Measurements from ENCODE around the gene MACROD2.
A peak's percentile ranks its signal among the peaks of the same experiment; 100 is the strongest.

MACROD2 gene

DNA sequence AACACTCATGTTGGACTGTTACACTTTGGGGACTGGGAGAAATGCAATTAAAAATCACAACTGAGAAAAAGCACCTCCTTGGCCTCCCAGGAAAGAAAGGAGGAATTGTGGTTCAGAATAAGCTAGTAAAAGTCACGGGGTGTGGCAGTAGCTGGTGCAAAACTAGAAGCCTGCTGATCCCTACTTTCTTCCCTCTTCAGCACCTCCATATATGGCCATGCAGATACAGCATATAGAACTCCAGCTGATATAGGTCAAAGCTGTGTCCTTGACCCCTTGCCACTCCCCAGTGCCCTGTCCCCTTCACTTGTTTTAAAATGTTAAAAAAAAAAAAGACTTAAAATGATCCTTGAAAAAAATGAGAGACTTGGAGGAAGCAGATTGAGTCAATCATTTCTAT is 347.6 kb downstream of the MACROD2 start:
- DNase-seq, result no peak

DNA sequence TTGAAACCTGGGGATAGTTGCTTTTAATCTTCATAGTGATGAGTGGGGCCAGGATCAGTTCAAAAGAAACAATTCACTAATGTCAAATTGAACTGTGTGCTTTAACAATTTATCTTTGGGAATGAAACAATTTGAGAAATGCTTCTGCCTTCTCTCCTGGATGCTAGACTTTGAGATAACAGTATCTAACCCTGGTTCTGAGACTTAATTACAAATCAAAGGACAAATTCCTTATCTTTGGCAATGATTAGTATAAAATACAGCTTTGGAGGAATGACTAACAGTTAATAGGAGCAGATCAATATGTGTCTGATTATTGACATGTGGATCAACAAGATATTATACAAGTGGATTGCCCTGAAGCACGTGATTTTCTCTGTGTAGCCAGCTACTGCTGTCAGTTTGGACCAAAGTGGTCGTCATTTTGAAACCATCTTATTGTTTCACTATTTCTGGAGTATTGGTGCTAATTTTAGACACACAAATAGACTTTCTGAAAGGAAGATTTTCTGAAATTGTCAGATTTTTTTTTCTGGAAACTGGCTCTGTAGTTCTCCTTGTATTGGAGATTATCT is 348.3 kb downstream of the MACROD2 start:
- DNase-seq, result no peak

DNA sequence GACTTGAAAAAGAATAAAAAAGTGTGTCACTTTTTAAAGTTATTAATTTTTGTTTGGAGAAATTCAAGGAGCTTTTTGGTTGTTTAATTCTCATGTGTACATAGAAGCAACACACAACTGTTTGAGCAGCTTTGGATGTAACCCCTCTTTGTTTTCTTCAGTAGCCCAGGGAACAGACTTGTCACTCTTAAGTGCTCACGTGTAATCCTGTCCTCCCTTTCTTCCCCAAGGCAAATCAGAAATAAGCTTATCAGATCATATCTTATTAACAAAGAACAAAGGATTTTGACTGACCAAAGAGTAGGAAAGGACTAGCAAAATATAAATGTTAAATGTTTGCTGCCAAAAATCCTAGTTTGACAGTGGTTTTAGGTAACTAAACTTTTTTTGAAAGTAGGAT is 349.4 kb downstream of the MACROD2 start:
- no peak for DNase-seq

DNA sequence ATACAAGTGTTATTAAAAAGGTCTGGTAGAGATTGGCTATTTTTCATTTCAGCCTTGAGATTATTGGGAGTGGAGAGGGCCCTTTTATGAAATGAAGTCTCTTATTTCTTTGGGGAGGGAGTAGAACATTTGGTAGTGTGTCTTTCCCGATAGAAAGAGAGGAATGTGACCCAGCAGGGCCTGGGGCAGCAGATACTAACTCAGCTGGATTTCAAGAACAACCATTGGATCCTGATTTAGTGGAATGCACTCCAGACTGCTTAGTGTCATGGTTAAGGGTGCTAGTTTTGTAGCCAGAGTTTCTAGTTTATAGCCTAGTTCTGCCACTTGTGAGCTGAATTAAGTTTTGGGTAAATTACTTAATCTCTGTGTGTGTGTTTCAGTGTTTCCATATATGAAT is 360.5 kb downstream of the MACROD2 start:
- DNase-seq, result no peak

DNA sequence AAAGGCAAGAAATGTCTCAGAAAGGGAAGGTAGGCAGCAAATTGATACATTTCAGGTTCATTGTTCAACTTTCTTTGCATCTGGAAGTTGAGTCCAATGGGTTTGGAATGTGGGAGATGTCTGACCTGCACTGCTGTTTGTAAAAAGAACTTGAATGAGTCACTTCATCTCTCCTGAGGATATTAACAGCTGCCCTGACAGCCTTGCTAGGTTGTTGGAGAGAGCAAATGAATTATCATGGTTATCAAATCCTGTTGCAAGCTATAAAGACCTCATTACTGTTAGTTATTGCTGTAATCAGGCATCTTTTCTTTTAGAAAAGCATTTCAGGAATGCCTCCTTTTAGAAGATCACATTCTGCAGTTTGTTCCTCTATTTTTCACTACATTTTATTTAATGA is 365.1 kb downstream of the MACROD2 start:
- DNase-seq, result no peak

DNA sequence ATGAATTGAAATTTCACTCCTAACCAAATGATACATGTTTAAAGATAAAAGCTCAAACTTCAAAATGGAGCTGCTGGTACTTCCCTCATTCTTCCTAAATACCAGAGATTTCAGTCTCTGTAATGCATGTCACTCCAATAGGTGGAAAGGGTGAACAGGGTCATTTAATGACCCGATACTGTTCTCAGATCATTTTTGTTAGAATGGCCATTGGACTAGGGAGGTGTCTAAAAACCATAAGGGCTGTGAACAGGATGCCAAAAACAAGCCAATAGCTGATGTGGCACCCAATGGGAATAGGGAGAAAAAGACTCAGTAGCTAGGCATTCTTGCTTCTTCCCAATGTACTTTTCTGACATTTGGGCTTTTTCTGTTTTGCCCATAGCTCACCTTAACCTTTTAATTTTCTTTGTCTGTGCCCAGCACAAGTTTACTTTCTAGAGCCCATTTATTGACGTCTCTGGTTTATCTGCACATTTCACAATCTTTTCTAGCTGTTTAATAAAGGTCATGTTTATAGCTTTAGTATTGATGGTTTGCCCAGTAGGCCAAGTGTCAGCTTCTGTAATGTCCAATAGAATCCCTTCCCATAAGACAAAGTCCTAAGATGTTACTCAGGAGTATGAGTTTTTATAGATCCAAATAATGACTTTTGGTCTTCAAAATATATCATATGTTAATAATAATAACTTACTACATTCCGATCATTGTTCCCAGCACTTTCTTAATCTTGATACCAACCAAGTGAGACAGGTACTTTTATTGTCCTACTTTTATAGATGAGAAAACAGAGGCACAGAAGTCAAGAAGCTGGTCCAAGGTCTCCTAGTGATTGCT is 366.4 kb downstream of the MACROD2 start:
- DNase-seq, result no peak

DNA sequence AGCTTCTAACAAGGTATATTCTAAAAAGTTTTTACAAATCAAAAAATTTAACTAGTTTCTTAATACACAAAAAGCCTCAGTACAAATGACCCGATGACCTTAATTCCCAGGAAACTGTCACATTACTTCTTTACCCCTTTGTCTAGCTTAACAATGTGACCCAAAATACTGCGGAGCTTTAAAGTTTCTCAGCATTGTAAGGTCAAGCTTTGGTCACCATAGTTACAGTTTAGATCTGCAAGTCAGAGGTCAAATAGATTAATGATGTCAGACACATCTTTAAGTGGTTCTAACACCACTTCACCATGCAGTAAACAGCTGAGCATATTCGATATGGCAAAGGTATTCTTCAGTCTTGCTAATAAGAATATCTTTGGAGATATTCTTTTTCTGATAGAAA is 378.9 kb downstream of the MACROD2 start:
- no peak for DNase-seq

DNA sequence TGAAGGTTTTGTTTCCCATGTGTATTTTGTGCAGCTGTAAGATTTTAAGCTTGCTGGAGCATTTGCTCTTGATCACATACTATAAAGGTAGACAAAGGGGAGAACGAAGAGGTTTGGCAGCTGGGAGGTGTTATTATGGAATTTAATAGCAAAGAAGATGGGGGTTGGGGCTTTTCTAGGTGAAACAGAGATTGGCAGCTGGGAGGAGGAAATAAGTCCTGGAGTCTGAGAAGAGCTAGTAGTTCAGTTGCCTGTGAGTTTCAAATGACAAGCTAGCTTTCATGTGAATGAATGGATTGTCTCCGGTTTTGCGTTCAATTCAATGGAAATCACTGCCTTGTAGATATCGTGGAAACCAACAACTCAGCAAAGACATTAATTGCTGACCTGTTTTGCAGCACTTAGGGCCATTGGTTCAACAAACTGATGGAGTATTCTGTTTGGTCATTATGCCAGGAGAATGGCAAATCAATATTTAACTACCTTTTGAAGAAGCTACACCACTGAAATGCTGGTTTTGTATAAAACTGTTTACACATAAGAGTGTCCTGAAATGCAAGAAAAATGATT is 380.2 kb downstream of the MACROD2 start:
- no peak for DNase-seq

DNA sequence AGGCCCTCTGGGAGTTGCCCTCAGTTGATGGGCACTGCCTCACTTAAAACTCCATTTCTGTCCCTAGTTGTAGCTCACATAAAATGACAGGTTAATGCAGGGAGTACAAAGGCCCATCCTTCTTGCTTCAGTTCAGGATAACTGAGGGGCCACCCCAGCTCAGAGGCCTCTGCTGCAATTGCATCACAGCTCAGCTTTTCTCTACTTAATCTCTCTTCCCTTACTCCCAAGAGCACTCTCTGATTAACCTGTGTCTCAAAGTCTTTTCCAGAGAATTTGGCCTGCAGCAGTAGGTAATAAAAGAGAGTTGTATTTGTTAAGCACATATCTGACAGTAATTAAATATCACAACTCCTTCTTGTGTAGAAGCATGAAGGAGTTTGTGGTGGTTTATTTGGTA is 383.0 kb downstream of the MACROD2 start:
- DNase-seq, result no peak

DNA sequence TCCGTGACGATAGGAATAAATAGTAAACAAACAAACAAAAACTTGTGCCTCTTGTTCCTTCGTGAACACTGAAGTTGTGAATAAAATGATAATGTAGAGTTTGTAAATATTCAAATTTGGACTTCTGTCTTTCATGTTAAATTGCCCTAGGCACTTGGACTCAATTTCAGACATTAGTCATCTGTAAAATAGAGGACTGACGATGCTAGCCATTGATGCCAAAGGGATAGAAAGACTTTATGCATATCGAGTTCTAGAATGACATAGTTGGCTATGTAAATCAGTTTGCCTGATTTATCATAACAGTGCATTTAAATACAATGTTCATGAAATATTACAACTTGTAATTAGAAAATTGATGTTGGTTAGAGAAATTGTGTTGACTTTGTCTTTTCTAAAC is 388.0 kb downstream of the MACROD2 start:
- DNase-seq, result no peak

DNA sequence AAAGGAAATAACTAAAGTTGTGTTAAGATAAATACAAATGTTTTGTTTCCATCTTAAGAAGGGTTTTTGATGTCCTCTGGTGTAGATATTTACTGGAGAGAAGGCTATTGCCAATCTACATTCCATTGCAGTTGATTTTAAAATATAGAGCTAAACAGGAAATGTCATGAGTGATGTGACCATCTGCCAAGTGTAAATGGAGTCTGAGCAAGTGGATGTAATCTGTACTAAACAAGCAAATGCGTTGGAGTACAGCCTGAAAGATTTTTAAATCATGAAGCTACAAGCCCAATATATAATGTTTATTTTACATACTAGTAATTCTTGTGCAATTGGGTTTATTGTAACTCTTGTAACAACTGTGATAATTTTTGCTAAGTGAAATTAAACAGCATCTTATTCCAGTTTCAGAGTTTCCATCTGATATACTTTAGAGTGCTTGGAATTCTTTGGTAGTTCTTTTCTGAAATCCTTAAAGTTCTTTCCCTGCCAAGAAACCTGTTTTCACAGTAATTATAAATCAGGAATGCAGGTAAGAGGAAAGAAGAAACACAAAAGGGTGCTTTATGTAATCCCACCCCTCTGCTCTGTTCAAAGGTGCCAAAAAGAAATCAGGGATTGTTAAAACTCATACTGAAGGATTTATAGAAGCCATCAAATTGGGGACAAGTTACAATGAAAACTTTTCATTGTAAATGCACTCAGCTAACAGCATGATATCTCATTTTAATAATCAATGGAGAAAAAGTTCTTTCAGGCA is 389.3 kb downstream of the MACROD2 start:
- DNase-seq, result no peak

DNA sequence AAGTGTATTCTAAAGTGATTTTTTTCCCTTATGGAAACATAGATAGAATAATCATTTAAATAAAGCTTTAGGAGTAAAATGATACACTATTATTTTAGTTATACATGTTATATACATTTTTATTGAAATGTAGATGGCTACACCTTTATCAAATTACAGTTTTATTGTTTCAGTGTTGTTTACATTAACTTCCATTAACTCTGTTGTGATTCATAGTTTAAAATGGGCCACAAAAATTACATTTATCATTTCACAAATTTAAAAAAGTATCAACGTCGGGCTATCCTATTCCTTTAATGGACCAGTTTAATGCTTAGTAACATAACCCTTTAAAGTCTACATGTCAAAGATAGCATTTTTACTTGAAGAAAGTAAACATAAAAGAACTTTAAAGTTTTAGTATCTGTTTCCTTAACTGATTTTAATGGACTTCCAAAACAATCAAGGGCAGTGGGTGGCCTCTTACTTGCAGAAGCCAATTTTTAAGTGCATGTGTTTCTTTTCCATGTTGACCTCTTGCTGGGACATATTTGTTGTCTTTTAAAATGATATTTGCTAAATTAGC is 389.9 kb downstream of the MACROD2 start:
- DNase-seq, result no peak

DNA sequence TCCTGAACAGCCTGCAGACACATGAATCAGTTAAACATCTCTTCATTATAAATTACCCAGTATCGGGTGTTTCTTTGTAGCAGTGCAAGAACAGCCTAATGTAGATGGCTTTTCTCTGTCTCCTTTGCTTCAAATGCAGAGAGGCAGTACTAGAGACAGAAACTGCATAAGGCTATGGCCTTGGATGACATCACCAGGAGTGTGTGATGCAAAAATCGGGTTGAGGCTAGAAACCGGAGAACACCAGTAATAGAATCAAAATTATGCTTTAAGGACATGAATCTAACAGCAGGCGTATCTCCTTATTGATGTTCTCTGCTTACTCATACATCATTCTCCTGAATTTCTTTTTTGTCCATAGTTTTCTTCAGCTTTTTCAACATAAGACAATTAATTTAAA is 391.4 kb downstream of the MACROD2 start:
- no peak for DNase-seq

DNA sequence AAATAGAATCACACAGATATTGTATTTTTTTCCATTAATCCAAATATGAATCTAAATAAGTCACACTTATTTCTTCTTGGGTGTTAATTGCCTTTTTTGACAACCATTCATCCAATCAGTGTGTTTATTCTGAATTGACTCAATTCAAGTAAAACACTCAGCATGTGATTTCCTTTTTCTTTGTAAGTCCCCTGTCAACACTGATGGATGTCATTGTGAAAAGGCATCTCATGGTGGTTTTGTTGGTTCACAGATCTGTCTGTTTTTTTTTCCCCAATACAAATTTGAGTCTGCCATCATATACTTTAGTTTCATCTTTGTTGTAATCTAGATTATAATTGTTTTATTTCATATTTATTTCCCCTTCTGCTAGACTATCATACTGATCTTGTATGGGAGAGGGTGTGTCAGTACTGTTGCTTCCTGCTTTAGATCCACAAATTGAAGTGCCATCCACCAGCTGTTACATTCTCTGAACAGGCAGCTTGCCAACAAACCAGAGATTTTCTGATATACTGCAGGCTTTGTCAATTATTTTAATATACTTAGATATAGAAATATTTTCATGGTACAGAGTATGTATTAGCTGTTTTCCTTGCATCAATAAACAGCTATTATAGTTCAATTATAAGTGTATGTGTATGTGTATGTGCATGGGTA is 406.3 kb downstream of the MACROD2 start:
- peak; percentile 47 for DNase-seq

DNA sequence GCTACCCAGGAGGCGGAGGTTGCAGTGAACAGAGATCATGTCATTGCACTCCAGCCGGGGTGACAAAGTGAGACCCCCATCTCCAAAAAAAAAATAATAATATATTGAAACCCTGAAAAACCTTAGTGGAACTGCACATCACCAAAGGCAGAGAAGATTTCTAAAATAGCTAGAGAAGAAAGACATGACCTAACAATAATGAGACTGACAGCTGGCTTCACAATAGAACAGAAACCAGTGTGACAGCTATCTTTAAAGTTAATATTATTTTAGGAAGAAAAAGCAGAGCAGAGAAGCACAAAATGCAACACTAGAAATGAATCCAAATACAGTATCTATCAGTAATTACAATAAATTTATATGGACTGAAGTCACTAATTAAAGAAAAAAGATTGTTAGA is 409.2 kb downstream of the MACROD2 start:
- DNase-seq, result no peak

DNA sequence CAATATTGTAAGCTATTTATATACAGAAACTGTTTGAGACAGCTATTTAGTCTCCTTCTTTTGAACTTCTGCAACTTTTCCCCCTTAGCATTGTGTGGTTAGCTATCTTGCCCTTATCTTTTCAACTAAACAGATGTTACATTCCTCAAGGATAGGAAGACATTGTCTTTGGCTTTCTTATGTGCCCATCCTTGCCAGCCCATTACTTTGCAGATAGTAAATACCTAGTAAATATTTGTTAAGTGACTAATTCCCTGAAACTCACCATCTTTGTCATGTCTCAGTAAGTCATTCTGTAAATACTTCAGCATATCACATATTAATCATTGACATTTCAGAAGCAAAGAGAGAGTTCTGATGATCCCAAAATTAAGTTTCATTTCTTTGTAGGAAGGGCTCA is 411.2 kb downstream of the MACROD2 start:
- DNase-seq, result no peak

DNA sequence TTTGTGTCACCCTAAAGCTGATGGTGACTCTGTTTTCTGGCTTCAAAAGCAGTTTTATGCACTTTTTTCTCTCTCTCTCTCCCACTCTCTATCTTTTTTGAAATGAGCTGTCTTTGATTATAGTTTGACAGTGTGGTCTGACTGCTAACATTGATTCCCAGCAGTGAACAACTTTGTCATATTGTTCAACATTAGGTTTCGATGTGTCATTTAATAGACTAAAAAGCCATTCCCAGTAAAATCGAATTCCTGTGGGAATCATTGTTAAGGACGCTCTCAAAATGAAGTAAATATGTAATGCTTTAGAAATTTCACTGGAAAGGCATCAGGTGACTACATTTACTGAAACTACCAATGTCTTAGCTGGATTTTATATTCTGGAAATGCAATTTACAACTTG is 412.0 kb downstream of the MACROD2 start:
- no peak for DNase-seq

DNA sequence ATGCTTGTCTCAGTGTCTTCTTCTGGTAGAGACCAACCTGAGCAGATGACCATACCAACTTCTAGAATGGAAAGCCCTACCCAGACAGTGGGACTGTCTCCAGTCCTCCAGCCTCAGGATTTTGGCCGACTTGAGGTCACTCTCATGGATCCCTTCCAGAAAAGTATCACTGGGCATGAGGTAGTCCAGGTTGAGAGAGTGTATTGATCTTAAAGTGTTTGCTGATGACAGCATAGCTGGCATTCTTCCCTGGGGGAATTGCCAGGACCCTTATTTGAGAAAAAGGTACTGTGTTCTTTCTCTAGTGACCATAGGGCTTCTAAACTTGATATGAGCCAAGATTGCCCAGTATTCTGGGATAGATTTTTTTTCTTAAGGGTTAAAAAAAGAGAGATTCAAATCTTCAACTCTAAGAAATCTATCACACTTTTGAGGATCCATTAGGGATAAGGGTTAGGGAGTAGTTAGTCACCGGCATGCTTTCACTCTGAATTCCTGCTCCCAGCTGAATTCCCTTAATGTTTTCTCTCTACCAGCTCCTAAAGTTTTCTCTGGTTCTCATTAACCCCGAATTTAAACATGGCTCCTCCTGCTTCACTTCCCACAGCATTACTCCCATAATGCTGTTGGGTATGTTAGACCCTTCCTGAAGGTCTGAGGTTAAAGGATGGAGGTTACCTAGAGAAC is 415.7 kb downstream of the MACROD2 start:
- DNase-seq, result no peak

DNA sequence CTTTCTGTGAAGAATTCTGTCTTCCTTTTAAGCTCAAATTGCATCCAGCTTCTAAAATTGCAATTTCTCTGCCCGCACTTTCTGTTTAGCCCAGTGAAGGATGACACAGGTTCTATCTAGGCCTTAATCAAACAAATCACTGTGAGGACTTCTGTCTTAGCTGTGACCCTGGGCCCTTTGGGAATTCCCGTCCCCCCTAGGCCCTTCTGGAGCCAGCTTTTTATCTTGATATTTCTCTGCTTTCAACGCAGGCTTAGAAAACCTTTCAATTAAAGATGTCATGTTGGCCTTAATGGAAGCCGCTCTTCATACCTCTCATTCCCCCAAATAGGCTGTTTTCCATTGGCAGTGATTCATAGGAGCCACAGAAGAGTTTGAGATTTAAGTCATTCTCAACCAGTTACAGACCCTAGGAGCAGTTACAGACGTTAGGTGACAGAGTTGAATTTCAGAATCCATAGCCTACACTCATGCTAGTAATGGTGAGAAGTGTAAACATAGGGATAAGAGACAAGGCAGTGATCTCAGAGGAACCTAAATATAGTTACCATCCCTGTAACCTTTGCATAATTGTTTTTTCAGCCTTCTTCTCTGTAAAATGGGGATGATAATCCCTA is 416.9 kb downstream of the MACROD2 start:
- no peak for DNase-seq

DNA sequence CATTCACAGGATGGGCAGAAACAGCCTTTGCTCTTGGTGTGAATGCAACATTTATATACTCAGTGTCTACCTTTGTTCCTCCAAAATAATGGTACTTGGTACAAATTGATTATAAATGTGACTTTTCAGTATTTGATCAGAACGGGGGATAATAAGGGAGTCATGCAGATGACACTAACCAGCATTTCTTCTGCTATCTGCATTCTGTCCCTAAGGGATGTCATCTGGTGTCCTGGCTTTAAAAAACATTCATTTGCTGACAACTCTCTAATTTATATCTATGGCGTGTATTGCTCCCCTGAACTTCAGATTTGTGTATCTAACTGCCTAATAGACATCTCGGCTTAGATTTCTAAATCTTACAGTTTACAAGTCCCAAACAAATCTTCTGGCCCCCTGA is 418.5 kb downstream of the MACROD2 start:
- DNase-seq, result no peak

DNA sequence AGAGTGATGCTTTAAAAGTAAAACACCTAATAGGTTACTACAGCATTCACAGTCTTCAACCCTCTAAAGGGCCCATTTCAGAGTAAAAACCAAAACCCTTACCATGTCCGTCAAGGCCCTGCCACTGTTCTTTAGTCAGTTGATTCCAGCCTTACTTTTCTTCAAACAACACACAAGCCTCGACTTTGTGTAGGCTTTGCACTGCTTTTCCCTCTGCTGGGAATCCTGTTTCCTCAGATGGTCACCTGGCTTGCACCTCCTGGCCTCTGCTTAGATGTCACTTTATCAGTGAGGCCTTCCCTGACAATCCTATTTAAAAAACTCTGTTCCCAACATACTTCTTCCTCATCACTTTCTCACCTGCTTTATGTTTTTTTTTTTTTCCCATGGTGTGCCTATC is 419.2 kb downstream of the MACROD2 start:
- DNase-seq, result no peak

DNA sequence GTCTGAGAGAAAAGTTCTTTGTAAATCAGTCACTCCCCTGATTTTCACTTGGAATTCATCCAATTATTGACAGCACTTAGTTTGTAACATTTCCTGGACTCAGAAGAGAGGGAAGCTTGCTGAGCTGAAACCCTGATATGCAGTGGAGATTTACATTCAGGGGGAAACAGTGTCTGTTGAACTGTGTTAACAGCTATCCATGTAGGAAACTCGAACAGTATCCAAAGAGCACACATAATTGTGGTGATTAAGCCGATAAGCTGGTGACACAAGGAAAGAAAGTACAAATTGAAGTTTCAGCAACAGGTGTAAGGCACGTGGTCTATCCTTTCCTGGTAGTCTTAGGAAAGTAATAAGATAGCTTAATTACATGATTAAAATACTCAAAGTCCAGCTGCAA is 420.2 kb downstream of the MACROD2 start:
- DNase-seq, result no peak

Data from NCI-H510A (cell line).